ENCODE measurements around the gene NLGN1.

The NLGN1 gene

DNA sequence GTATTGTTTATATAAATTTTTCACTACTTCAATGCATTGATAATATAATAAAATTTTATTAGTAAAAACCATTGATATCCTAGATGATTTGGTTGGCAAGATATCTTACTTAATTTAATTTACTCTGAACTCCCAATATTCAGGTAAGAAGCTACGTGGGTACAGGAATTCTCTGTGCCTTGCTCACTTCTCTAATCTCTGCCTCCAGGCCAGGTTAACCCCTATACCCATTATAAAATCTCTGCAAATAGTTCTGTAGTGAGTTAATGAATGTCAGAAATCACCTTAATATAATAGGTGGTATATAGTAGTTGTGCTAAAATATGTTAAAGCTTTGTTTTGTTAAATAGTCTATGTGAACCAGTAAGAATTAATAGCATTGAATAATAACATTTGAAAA lies 465.2 kb downstream of the NLGN1 start:
- no peak for DNase-seq

GRCh38 chr3:173863551-173863950 lies 466.0 kb downstream of the NLGN1 start:
- peak; percentile 6 for DNase-seq

GRCh38 chr3:173865900-173866498 lies 468.5 kb downstream of the NLGN1 start:
- no peak for DNase-seq

DNA sequence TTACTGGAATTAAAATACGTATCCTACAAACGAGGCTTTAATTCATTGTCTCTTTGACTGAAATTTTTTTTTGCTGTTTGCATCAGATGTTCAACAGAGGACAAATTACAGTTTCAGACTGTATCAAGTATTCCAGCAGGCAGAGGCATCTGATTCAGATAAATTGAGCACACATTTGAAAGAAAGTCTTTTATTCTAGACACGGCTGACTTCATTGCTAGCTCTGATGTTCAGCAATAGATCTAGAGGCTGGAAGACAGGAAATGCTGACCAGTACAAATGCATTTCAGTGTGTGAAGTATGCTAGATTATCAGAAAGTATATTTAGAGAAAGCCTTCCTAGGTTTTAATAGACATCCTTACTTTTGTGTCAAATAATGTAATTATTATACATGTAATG lies 472.2 kb downstream of the NLGN1 start:
- no peak for DNase-seq

DNA sequence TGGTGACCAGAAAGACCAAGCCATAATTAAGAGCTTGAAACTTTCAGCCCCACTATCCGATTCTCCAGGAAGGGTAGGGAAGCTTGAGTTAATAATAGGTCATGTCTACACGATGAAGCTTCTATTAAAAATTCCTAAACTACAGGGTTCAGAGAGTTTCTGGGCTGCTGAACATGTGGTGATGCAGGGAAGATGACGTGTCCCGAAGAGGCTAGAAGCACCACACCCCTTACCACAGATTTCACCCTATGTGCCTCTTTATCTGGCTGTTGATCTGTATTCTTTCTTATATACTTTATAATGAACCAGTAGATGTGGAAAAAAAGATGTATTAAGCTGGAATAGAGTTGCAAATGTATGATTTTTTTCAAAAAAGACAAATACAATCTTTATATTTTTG lies 473.4 kb downstream of the NLGN1 start:
- no peak for DNase-seq

GRCh38 chr3:173875790-173876189 lies 478.2 kb downstream of the NLGN1 start:
- DNase-seq, result no peak

- DNase-seq, result no peak
These were observed 478.9 kb downstream of the NLGN1 start for GRCh38 chr3:173876476-173876875.

- no peak for DNase-seq
These were observed 490.3 kb downstream of the NLGN1 start for GRCh38 chr3:173887888-173888287.

DNA sequence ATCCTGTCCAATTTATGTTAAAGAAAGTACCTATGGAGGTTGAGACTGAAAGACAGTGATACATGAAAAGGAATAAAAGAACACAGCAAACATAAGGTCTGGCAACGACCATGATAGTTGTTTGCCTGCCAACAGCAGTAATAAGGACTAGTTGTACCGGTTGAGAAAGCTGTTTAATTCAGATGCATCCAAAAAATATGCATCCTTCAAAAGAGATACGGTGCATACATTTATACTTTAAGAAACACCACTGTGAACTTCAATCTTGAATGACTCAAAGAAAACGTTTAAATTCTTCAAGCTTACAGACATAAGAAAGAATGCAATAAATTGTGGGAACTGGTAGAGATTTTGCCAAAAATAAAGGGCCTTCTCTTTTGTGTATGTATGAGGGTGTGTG lies 492.1 kb downstream of the NLGN1 start:
- no peak for DNase-seq

DNA sequence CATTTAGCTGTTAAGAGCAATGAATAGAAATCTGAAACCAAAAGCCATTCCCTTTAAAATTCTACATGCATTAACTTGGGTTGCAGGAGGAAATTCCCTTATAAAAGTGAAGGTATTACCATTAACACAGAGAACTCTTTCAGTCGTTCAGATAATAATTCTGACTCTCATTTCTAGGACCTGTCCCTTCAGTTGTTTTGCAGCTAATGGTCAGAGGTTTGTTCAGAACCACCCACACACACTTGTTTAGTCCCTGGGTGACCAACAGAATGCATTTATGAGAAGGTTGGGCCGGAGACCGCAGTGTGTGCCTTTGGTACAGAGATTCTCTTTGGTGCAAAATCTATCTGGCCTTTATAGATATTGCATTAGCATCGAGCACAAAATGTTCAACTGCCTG lies 492.5 kb downstream of the NLGN1 start:
- DNase-seq, result no peak

GRCh38 chr3:173891272-173892100 lies 493.9 kb downstream of the NLGN1 start:
- DNase-seq, result no peak

DNA sequence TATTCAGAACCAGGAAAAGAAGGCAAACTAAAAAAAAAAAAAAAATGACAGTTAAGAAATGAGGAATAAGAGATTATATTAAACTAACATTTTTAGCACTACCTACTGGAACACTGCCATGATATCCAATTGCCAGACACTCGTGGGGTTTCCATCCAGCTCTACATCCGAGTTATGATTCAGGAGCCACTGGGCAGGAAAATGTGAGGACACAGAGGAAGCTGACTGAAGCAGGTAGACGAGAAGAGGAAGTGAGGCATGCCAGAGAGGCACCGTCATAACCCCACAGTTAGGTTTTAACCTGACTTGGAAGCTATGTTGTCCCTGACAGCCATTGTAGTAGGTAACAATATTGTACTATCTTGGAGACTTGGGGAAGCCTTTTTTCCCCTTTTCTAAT lies 495.0 kb downstream of the NLGN1 start:
- DNase-seq, result no peak

GRCh38 chr3:173893066-173893465 lies 495.5 kb downstream of the NLGN1 start:
- no peak for DNase-seq

DNA sequence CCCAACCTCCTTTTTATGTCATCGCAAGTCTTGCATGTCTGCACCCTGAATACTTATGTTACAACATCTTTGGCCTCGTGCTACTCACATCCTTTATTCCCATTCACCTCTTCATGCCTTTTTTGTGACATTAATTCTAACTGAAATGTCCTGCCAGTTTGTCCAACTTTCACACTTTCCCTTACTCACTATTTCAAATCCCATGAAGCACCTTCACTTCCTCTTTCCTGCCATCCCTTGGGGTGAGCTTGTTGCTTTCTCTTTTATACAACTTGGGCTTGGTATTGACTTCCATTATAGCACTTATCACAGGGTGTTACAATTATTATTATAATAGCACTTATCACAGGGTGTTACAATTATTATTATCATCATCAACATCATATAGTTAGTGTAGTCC lies 496.3 kb downstream of the NLGN1 start:
- DNase-seq, result no peak

GRCh38 chr3:173897631-173898030 lies 500.1 kb downstream of the NLGN1 start:
- no peak for DNase-seq

GRCh38 chr3:173901649-173902048 lies 504.1 kb downstream of the NLGN1 start:
- DNase-seq, result no peak

DNA sequence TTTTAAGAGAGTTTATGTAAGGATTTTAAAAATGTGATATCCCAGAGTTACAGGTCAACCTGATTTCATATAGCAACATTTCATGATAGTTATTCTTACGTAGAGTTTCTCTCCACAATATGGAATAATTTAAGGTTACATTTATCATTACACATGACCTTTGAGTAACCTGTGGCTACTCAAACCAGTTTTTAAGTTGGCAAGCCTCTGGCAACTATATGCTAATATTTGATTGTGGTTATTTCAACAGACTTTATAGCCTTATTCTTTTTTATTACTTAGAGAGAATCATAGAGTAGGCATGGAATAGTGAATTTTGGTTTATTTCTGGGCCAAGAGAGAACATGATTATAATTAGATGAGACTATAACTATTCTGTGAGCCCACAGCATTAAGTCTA lies 504.9 kb downstream of the NLGN1 start:
- DNase-seq, result no peak

DNA sequence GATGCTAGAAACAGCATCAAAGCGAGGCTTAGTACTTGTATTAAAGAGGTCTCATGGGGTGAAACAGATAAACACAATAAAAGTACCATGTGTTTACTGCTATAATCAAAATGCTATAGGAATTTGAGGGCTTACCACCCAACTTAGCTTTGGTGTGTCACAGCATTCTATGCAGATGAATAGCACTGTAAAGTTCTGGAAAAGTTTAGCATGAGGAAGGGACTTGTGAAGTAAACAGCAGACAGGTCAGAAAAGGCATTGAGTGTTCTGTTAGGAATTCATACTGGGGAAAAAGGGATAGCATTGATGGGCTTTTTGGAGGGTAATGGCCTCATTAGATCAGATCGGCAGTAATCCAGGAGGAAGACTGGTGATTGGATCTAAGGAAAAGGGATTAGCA lies 505.3 kb downstream of the NLGN1 start:
- no peak for DNase-seq

GRCh38 chr3:173905381-173905780 lies 507.8 kb downstream of the NLGN1 start:
- DNase-seq, result no peak

DNA sequence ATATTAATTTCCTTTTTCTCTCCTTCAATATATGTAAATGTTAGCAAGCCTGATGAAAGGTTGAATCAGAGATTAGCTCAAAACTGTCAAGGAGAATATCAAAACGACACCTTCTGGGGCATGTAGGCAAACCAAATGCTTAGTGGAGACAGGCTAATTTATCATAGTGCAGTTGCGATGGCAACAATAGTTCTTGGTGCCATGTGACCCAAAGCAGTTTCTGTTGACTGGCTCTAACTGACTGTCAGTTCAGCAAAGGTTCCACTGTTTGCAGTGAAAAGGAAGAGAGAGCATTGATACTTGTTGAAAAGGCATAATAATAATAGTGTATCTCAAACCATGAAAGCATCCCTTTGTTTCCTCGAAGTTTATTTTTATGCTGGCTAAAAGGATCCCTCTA lies 513.9 kb downstream of the NLGN1 start:
- DNase-seq, result no peak

DNA sequence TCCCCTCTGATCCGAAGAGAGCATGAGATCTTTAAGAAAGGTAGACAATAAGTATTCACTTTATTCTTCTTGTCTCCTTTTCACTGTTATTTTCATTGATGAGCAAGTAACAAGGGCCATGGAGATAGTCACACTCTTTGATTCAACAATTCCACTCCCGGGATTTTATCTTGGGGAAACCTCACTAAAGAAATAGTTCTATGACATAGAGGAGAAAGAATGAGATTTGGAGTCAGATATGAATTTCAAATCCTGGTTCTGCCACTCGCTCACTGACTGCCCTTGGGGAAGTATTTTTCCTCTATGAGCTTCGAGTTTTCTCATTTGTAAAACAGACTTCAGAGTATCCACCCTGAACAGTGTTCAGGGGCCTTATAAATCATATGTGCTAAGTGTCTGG lies 514.6 kb downstream of the NLGN1 start:
- DNase-seq, result no peak

DNA sequence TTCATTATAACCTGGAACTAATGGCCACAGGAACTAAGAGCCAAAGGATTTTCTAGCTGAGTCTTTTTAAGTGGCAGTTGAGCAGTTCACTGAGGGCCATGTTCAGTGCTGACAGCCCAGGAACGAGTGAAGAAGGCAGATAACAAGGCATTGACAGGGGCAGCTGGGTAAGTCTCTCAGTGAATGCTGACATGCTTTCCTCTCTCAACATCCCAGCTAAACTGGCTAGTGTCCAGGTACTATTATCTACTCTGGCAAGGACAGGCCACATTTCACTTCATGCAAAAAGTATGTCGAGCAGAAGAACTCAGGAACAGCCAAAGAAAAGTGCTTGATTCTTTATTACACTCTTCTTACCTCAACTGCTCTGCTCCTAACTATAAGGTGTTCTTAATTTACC lies 515.9 kb downstream of the NLGN1 start:
- no peak for DNase-seq

DNA sequence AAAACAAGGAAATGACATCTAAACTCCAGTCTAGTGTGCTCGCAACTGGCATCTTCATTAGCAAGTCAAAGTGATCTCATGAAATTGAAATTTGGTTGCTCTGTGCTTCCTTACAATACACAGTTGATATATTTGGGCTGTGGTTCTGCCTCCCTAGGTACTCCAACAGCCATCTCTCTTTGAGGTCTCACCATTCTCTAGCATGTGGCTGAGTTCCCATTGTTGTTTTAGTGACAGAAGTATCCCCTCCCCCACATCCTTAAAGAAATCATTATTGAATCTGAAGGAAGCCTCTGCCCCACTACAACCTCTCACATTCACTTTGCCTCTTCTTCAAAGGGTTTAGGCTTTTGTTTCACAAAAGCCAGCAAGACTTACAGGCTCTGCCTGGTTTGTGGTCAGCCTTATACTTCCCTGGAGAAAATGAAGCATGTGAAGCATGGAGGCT lies 516.5 kb downstream of the NLGN1 start:
- peak; percentile 58 for DNase-seq

DNA sequence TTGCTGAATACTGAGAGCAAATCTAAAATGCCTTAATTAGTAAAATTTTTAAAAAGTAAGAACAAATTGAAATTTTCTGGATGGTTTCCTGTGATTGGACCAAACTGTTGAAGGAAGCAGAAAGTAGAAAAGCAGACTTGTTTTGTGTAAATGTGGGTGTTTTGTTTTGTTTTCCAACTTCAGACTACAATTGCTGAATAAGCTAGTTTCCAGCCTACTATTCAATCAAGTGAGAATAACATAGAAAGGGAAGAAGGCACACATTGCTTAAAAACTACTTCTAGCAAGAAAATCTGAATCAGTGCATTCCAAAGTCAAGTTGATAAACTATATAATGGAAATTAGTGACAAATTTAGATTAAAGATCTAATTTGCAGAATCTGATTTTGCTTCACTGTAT lies 519.3 kb downstream of the NLGN1 start:
- DNase-seq, result no peak

GRCh38 chr3:173920386-173920785 lies 522.8 kb downstream of the NLGN1 start:
- no peak for DNase-seq
